ENCODE data around the gene IL11RA.

DNA sequence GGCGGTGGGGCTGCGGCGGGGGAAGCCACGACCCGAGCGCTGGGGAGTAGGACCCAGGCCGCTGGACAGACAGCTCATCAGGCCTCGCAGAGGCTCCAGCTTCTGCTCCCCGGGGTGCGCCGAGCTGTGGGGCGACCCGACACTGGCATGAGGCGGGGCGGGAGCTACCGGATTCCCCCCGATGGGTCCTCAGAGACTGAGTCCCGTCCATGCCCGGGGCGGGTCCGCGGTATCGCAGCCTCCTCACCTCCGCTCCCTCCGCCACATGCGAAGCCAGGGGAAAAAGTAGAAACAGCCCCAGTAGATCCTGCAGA is 13.0 kb downstream of the IL11RA start:
- TF ChIP-seq, protein P1, sequence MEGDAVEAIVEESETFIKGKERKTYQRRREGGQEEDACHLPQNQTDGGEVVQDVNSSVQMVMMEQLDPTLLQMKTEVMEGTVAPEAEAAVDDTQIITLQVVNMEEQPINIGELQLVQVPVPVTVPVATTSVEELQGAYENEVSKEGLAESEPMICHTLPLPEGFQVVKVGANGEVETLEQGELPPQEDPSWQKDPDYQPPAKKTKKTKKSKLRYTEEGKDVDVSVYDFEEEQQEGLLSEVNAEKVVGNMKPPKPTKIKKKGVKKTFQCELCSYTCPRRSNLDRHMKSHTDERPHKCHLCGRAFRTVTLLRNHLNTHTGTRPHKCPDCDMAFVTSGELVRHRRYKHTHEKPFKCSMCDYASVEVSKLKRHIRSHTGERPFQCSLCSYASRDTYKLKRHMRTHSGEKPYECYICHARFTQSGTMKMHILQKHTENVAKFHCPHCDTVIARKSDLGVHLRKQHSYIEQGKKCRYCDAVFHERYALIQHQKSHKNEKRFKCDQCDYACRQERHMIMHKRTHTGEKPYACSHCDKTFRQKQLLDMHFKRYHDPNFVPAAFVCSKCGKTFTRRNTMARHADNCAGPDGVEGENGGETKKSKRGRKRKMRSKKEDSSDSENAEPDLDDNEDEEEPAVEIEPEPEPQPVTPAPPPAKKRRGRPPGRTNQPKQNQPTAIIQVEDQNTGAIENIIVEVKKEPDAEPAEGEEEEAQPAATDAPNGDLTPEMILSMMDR (IDR thresholded peaks at IDR 0.05), result no peak
- TF ChIP-seq EP300 (IDR thresholded peaks at IDR 0.05) (no peak), POLR2A (IDR thresholded peaks at IDR 0.05) (no peak), POLR2AphosphoS5 (IDR thresholded peaks at IDR 0.05) (no peak)

Data from stomach (tissue), 4 donors.